NB4 (cell line): Measurements from ENCODE around the gene PCDH15.

ENCODE experiments used
- CTCF ChIP-seq: IDR thresholded peaks from one replicate; pipeline ENCODE4 v1.5.1; 2012; ENCODE audit warnings: low read depth, low read length
- POLR2A ChIP-seq: IDR thresholded peaks from 2 replicates; pipeline ENCODE4 v1.6.1; 2011; ENCODE audit warnings: mild to moderate bottlenecking; ENCODE audit not compliant: insufficient read length; ENCODE audit errors: extremely low read depth

- TF ChIP-seq CTCF (peak; percentile 28), POLR2A (no peak)
Observed at GRCh38 chr10:54402576-54402975, 398.5 kb downstream of the PCDH15 start.
